ENCODE measurements around the gene FRMD5.

The FRMD5 gene

DNA sequence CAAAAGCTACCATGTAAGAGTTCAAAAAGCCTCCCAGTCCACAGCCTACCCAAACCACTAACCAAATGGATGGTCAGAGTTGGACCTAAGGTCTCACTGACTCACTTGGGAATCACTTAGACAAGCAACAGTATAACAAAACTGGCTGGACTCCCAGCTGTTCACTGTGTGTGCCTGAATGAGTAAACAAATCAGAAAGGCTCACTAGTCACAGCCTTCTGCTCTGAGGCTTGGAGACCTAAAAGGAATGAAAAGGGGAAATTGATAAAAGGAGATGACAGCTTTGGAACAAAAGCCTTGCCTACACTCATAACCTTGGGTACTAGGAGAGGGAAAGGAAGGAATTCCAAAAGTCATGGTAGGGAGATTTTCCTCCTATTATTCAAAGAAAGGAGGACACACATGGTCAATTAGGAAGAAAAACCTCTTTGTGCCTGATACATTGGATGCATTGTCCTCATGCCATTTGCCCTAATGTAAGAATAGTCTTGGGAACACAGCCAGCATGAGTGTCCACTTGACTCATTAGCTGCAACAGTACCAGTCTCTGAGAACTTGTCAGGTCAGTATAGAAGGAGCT, 92.3 kb downstream of the FRMD5 start:
- H3K4me3 ChIP-seq (ENCODE audit: control insufficient read depth, low read depth, low read length) = no peak overlapping the region
- TF ChIP-seq, protein P1, sequence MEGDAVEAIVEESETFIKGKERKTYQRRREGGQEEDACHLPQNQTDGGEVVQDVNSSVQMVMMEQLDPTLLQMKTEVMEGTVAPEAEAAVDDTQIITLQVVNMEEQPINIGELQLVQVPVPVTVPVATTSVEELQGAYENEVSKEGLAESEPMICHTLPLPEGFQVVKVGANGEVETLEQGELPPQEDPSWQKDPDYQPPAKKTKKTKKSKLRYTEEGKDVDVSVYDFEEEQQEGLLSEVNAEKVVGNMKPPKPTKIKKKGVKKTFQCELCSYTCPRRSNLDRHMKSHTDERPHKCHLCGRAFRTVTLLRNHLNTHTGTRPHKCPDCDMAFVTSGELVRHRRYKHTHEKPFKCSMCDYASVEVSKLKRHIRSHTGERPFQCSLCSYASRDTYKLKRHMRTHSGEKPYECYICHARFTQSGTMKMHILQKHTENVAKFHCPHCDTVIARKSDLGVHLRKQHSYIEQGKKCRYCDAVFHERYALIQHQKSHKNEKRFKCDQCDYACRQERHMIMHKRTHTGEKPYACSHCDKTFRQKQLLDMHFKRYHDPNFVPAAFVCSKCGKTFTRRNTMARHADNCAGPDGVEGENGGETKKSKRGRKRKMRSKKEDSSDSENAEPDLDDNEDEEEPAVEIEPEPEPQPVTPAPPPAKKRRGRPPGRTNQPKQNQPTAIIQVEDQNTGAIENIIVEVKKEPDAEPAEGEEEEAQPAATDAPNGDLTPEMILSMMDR (IDR thresholded peaks at IDR 0.05; ENCODE audit: control insufficient read depth, insufficient read depth, low read depth, low read length, missing control alignments) = no peak
- peak; percentile 92 for DNase-seq (ENCODE audit: low read depth)

DNA sequence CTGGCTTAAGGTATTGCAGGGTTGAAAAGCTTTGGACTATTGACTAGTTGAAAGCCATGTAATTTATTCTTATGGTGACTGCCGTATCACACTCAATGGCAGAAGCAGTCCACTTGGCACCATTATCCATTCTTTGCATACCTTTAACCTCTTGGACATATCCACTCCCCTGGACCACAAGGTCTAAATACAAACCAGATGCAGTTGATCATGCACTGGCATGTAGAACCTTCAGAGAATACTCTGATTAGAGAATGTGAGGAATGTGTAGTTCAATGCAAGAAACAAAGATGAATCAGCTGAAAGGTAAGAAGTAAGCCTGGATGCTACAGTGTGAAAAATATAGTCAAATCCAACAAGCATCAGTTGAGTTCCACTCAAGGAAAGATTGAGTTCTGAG, 93.1 kb downstream of the FRMD5 start:
- no peak overlapping the region for H3K4me3 ChIP-seq (ENCODE audit: control insufficient read depth, low read depth, low read length)
- peak; percentile 7 for DNase-seq (ENCODE audit: low read depth)
- TF ChIP-seq, protein P1 (IDR thresholded peaks at IDR 0.05; ENCODE audit: control insufficient read depth, insufficient read depth, low read depth, low read length, missing control alignments) = no peak

DNA sequence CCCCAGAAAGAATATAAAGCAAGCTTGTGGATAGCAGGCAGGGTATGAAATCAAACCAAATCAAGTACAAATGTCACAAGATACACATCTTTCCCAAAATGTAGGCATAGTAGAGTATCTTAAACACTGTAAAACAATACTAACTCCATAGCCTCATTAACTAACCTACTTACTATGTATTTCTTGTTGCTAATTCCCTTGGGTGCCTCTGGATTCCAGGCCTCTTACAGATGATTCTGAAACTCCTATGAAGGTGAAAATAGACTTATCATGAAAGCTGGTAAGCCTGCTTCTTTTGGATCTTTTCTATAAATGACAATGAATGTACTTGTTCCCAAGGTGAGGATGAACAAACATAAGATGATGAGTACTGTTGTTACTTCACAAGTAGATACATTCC, 93.8 kb downstream of the FRMD5 start:
- H3K4me3 ChIP-seq (ENCODE audit: control insufficient read depth, low read depth, low read length) = no peak overlapping the region
- TF ChIP-seq, protein P1 (IDR thresholded peaks at IDR 0.05; ENCODE audit: control insufficient read depth, insufficient read depth, low read depth, low read length, missing control alignments) = no peak
- no peak for DNase-seq (ENCODE audit: low read depth)

DNA sequence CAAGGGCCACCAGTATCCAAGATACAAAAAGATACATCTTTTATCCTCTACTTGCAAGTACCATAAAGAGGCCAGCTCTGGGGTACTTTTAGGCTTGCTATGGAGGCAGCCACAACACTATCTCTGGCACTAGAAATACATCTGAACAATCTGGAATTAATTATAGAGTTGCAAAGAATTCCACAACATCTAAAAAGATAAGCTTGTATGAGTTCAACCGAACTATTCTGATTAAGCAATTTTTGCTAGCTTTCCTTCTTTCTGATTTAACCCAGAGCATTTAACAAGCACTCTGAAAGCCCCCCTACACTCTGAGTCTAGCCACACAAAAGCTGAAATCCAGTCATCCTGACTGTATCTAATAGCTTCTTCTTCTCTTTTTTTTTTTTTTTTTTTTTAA, 95.4 kb downstream of the FRMD5 start:
- no peak overlapping the region for H3K4me3 ChIP-seq (ENCODE audit: control insufficient read depth, low read depth, low read length)
- TF ChIP-seq, protein P1 (IDR thresholded peaks at IDR 0.05; ENCODE audit: control insufficient read depth, insufficient read depth, low read depth, low read length, missing control alignments) = no peak
- peak; percentile 58 for DNase-seq (ENCODE audit: low read depth)

DNA sequence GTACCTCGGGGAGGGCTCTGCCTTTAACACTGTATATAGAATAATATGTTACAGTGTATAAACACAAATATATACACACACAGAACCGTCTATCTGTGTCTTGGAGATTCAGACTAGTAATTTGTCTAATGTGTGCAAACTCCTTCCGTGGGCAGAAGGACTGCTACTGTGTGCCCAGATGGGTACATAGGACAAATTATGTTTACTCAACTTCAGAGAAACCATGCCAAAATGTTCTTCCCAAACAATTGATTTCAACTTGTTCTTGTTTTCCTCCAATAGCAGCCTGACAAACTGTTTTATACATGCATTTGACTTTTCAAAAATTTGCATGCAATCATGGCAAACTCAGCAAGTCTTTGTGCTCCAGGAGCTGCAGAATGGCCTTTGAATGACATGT, 97.5 kb downstream of the FRMD5 start:
- H3K4me3 ChIP-seq (ENCODE audit: control insufficient read depth, low read depth, low read length) = no peak overlapping the region
- DNase-seq (ENCODE audit: low read depth) = no peak
- TF ChIP-seq, protein P1 (IDR thresholded peaks at IDR 0.05; ENCODE audit: control insufficient read depth, insufficient read depth, low read depth, low read length, missing control alignments) = no peak

DNA sequence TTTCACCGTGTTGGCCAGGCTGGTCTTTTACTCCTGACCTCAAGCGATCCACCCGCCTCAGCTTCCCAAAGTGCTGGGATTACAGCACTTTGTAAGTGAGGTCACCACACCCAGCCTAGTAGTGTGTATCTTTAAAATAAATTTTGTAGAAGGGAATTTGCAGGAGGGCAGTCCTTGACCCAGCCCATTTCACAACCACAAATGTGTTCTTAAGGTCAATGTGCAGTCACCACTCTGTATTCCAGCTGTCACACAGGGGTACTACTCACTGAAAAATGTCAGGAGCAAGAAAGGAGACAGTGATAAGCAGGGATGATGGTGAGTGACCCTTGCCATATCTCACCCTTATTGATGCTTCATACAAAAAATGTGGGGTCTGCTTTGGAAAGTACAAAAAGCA, 98.5 kb downstream of the FRMD5 start:
- no peak for DNase-seq (ENCODE audit: low read depth)
- no peak overlapping the region for H3K4me3 ChIP-seq (ENCODE audit: control insufficient read depth, low read depth, low read length)
- TF ChIP-seq, protein P1 (IDR thresholded peaks at IDR 0.05; ENCODE audit: control insufficient read depth, insufficient read depth, low read depth, low read length, missing control alignments) = no peak

DNA sequence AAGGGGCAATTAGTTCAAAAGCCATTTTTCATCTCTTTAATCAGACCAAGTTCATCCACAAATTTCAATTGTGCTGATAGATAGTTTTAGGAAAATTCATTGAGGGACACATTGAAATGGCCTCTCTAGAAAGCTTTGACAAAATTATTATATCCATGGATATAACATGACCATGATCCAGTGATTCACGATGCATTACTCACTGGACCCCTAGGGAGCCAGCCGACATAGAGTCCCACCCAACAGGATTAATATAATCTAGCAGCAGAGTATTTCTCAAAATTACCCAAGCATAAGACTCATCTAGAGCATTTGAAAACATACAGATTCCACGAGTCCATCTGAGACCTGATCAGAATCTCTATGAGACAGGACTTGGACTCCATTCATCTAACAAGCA, 100.3 kb downstream of the FRMD5 start:
- TF ChIP-seq, protein P1 (IDR thresholded peaks at IDR 0.05; ENCODE audit: control insufficient read depth, insufficient read depth, low read depth, low read length, missing control alignments) = no peak
- DNase-seq (ENCODE audit: low read depth) = no peak
- no peak overlapping the region for H3K4me3 ChIP-seq (ENCODE audit: control insufficient read depth, low read depth, low read length)
